GM12878 (cell line): Measurements from ENCODE around the gene ABCC1.
"Not testable (repeated sequence)": the region's sequence is repeated elsewhere in the genome, so short reads cannot be mapped to it uniquely, and the experiment has no call there.

Experiments used
- ATF7 ChIP-seq: fragments of 450-650 bp; IDR thresholded peaks from 2 replicates; pipeline ENCODE4 v1.6.1; 2016; ENCODE audit warnings: low read depth, mild to moderate bottlenecking
- CREB1 ChIP-seq: IDR thresholded peaks from 2 replicates; pipeline ENCODE4 v1.6.1; 2012; ENCODE audit warnings: low read depth, mild to moderate bottlenecking, inconsistent platforms
- CTCF ChIP-seq, 3 experiments: IDR thresholded peaks in 2 of 3; conservative IDR thresholded peaks in 1 of 3; 2 replicates each; pipeline ENCODE4 v1.5.1; 2011; ENCODE audit warnings: low read depth in 3 of 3, low read length in 3 of 3, mild to moderate bottlenecking in 3 of 3, control low read depth in 2 of 3, moderate library complexity in 2 of 3, inconsistent platforms in 1 of 3, mixed read lengths in 1 of 3; ENCODE audit not compliant: control insufficient read depth in 2 of 3, insufficient read depth in 1 of 3; ENCODE audit errors: extremely low read depth in 1 of 3
- RAD21 ChIP-seq: IDR thresholded peaks from 2 replicates; pipeline ENCODE4 v1.6.1; 2011; ENCODE audit warnings: mild to moderate bottlenecking, low read depth, low read length, moderate library complexity; ENCODE audit not compliant: insufficient read depth
- RELA ChIP-seq: fragments of 450-650 bp; IDR thresholded peaks from 2 replicates; pipeline ENCODE4 v1.8.0; 2014; ENCODE audit warnings: borderline replicate concordance; ENCODE audit not compliant: partially characterized antibody
- TARDBP ChIP-seq: IDR thresholded peaks from 2 replicates; pipeline ENCODE4 v1.6.1; 2016; ENCODE audit warnings: borderline replicate concordance
- TCF12 ChIP-seq: IDR thresholded peaks from 2 replicates; pipeline ENCODE4 v1.6.1; 2011; ENCODE audit warnings: low read depth, mild to moderate bottlenecking, low read length
- ZNF24 ChIP-seq: fragments of 450-650 bp; IDR thresholded peaks from 2 replicates; pipeline ENCODE4 v1.6.1; 2017; ENCODE audit warnings: antibody characterized with exemption, mild to moderate bottlenecking
- ZNF622 ChIP-seq: fragments of 450-650 bp; IDR thresholded peaks from 2 replicates; pipeline ENCODE4 v1.6.1; 2017; ENCODE audit warnings: mild to moderate bottlenecking, inconsistent platforms

DNA sequence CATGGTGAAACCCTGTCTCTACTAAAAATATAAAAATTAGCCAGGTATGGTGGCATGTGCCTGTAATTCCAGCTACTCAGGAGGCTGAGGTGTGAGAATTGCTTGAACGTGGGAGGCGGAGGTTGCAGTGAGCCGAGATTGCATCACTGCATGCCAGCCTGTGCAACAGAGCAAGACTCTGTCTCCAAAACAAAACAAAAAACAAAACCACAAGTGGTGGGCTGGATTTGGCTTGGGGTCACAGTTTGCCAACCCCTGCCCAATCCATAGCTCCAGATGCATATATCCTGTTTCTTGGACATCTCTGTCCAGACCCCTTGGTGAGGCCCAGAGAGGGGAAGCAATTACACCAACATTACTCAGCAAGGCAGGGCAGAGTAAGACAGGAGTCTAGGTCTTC is 232.3 kb downstream of the ABCC1 start:
- TF ChIP-seq RAD21; TARDBP; CTCF (IDR thresholded peaks at IDR 0.05 in 2 of 3, conservative IDR thresholded peaks at IDR 0.05 in 1 of 3; ENCODE audit: control insufficient read depth in 2 of 3, extremely low read depth in 1 of 3, insufficient read depth in 1 of 3, low read depth in 3 of 3, low read length in 3 of 3); ZNF622; CREB1; RELA; ATF7; TCF12; ZNF24: not testable (repeated sequence)
